Hematopoietic multipotent progenitor cell treated with erythropoietin and hydrocortisone succinate and interleukin-3 and kit ligand, for 6 days (in vitro differentiated cells): Measurements from ENCODE around the gene PRKCA.

Experiments used
- DNase-seq: peaks from one replicate; pipeline ENCODE4 v3.0.0-alpha.2; 2015

The PRKCA gene

DNA sequence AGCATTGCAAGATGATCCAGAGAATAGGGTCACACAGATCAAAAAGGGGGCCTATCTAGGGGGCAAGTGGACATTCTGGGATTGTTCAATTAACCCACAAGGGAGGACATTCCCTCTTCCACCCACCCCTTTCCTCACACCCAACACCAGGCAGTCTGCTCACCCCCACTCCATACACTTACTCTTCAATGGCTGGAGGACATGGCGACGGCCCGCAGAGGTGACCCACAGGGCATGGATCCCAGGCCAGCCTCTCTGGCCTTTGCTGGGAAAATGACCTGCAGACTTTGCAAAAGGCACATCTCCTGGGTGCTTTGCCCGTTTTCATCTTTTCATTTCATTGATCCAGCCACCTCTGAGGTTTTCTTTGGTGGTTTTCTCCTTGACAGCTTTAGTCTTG, 530.8 kb downstream of the PRKCA start:
- DNase-seq = no peak

DNA sequence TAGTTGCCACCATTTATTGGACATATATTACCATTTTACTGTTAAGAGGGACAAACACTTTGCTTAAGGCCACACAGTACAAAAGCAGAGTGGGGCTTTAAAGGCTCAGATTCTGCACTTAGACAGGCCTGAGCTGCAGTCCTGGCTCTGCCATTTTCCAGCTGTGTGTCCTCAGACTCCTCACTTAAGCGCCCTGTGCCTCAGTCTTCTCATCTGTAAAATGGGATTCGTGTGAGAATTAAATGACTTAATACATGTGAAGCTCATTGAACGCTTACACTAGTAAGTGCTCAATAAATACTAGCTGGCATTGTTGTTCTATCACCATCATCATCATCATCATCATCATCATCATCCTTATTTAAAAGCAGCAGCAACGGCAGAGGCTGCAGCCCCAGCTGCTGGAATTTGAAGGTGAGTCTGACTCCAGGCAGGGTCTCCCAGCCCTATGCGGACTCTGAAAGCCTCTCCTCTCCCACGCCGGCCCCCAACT, 532.1 kb downstream of the PRKCA start:
- no peak for DNase-seq

DNA sequence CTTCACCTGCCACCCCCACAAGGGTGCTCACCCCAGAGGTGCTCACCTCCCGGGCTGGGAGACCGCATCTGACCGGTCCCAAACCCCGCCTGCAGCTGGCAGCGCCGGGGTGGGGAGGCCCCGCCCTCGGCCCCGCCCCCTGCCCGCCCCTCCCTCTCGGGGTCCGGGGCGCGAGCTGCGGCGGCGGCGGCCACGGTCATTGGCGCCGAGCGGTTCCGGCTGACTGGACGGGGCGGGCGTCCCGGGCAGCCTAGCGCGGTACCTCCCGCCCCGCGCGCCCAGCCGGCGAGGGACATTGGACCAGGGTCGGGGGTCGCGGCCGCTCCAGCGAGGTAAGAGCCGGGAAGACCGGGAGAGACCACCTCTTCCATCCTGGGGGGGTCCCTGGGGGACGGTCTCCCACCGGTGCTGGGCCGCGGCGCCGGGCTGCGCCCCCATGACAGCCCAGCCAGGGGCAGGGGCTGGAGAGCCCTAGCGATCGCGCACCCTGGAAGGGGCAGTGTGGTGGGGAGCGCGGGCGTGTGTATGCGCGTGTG, 532.6 kb downstream of the PRKCA start, which contains the start of gene CACNG5:
Gene CACNG5, plus strand, starts transcription at position 199 of the 536 bp plus-strand sequence. CDS start 42,216 bp downstream, outside the sequence.
- no peak for DNase-seq

DNA sequence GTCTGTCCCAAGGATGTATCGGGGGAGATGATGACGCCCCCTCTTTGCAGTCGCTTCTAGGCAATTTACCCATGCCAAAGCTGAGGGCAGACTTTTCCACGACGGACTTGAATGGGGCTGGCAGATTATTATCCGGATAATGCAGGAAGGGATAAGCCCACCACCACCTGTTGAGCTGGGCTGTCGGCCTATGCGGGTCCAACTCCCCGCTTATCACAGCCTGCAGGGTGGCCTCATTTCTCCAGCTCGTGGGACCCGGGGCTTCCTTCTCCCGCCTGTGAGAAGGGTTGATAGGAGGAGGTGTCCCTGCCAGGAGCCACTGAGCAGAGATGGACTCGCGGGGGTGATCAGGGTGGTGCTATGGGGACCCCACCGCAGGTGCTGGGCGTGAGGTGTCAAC, 533.1 kb downstream of the PRKCA start:
- no peak for DNase-seq

DNA sequence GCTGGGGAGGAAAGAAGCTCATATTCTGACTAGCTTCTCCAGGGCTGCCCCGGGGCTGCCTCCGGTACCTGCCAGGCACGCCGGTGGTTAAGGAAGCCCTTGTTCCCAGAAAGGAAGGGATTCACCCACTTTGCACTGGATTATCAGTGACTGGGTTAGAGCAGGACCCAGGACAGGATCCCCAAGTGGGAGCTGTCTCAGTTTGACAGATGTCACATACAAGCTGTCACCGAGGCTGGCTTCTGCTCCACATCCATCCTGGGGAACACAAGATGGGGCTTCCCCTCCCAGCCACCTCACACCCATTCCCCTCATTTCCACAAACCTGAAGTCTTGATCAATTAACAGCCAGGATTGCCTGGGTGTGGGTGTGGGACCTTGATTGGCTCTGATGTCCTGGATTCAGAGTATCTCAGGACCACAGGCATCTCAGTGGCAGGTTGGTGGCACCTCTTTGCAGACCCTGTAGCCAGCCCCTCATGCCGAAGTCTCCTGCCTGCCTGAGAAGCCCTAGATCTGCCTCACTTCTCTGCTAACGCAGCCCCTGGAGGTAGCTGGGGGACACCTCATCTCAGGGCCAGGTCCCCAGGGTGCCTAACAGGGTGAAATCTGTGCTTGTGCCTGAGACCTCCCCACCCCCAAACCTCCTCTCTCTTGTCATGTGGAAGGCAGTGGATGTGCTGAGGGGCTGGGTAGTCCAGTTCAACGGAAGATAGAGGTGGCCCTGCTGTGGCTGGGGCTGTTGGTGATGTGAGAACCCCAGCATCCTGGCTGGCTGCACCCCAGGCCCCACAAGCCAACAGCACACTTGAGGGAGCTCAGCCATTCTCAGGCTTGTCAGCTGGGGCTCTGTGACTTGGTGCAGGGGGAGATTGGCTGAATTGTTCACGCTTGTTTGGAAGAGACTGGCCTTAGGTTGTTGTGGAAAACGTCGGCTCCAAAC, 533.9 kb downstream of the PRKCA start:
- no peak for DNase-seq

DNA sequence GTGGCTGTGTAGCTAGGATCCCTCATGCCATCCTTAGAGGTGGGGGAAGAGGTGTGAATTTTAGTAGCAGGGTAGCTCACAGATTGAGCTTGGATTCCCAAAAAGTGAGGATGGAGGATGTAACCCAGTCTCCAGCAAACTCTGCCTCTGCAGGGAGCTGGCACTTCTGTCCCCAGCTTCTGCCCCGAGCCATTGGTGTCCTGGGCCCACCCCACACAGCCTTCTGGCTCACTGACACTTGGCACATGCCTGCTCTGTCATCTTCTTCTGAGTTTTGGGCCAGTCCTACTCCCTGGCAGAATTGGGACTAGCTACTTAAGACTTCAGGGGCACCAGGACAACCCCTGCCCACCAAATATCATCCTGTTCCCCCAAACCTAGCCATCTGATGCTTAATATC, 534.8 kb downstream of the PRKCA start:
- DNase-seq = no peak

DNA sequence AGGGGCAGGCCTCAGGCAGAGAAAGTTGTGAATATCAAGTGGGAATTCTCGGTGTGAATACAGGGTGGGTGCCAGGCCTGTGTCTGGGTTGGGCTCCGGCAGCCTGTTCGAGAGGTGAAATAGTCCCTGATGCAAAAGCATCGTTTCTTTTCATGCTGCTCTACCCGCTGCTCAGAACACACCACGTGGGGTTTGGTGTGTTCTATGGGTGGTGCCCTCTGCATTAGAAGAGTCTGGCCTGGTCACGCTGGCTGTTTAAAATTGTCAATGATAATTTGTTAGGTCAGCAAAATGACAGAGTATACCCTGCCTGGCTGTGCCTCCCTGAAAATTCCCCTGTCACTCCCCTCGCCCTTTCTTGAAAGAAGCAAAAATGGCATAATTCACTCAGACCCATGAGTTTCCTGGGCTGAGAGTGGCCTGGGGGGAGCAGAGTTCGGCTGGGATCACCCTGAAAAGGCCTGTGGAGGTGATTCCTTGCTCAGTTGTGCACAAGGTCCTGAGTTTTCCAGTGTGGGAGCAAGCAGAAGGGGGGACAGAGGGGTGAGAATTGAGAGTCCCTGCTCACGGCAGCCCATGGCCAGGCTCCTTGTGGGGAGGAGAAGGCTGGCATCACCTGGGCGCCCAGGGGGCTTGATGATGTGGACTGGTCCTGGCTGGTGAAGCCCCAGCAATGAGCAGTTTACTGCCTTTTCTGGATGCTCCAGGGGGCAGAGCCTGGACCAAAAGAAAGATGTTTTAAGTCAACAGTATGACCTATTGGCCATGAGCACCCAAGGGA, 535.7 kb downstream of the PRKCA start:
- DNase-seq = no peak

DNA sequence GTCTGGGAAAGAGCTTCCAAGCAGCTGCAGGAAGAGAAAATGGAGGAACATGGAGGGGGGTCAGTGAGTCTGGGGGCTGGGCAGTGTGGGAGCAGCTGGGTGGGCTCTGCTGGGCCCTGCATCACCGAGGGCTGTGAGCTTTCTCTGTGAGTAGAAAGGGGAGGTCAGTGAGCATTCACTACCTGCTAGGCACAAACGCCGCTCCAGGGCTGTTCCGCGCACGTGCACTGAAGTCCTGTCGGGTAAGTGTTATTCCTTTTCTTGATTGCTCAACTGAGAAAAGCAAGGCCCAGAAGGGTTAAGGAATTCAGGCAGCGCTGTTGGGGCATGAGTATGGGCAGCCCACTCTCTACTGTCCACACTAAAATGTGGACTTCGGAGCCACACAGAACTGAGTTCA, 537.2 kb downstream of the PRKCA start:
- DNase-seq = no peak

DNA sequence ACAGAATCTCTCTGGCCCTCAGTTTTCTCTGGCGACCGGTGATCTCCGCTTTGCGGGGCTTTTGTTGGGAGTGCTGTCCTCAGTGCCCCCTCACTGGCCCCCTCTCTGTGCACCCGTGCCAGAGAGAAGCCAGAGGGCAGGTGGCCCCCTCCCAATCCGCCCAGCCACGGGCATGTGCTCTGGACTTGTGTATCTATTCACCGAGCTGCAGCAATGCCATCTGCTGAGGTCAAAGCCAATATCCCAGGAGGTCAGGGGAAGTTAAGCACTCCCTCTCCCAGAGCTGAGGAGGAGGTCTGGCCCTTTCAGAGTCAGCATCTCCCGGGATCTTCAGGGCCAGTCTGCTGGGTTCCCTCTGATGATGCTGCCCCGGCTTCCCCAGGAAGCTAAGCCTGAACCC, 537.6 kb downstream of the PRKCA start:
- no peak for DNase-seq

DNA sequence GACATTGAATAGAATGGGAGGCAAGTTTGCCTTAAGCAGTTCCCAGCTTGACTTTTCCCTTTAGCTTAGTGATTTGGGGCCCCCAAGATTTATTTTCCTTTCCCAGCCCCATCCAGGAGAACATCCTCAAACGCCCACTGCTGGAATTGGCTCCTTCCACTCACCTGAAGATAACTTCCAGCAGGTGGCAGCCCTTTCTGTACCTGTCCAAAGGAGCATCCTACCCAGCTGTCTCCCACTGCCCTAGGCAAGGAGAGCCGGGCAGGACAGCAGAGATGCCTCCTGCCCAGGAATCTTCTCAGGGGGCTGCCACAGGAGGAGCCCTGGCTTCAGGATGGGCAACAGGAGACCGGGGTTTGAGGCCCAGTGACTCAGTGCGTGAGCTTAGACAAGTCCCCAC, 538.9 kb downstream of the PRKCA start:
- no peak for DNase-seq

DNA sequence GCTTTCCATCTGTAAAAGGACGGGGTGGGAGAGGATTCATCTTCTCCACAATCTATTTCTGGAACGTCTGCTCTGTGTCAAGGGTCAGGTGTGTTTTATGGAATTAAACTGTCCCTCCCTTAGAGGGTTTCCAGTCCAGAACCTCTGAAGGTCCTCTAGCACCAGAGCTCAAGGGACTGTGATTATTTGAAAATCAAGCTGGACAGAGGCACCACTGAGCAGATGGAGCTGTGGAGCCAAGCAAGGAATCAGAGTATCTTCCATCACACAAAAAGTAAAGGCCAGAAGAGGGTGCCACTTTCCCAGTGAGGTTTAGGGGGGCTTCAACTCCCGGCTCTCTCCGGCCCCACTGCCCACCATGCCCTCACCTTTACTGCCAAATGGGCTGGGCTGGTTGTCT, 539.3 kb downstream of the PRKCA start:
- DNase-seq = no peak

DNA sequence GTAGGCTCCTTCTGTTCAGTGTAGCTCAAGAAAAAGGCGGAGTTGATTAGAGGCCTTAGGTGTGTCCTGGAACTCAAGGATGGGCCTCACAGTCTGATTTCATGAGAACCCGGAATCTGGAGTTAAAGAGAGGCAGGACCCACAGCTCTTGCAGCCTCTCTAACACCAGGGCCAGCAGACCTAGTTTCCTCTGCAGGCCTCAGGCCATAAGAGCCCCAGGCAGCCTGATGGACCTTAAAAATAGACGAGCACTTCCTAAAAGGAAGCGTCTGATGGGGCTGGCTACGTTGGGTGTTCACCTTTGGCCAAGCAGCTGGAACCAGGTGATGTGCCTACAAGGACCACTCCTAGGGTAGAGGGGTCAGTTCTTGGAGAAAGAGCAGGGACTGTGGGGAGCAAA, 540.1 kb downstream of the PRKCA start:
- no peak for DNase-seq

DNA sequence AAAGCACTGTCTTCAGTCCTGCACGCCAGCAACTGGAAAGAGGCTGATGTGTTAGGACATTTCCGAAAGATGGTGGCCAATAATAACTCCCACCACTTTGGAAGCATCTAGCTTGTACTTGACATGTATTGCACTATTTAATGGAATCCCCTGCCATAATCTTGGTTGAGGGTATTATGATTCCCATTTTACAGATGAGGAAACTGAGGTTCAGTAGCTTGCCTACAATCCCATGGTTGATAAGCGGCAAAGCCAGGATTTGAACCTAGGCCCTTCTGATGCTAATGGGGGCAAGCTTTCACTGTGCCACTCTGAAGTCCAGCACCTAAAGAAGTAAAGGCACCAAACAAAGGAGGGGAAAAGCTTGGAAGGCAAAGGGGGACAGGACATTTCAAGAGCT, 540.5 kb downstream of the PRKCA start:
- no peak for DNase-seq

DNA sequence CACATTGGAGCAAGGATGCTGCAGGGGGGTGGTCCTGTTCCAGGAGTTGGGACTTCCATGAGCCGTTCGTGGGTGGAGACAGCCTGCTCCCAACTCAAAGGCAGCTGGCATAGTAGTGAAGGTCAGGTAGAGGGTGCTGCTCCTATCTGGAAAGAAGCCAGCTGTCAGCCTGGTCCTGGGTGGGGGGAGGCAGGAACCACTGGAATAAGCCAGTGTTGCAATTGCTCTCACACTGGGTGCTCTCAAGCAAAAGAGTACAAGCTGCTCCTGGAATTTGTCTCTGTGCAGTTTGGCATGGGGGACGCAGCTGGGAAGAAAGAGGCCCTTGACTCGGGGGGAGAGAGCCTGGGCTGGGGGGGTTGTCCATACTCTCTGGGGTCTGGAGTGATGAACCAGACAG, 541.2 kb downstream of the PRKCA start:
- DNase-seq = no peak

DNA sequence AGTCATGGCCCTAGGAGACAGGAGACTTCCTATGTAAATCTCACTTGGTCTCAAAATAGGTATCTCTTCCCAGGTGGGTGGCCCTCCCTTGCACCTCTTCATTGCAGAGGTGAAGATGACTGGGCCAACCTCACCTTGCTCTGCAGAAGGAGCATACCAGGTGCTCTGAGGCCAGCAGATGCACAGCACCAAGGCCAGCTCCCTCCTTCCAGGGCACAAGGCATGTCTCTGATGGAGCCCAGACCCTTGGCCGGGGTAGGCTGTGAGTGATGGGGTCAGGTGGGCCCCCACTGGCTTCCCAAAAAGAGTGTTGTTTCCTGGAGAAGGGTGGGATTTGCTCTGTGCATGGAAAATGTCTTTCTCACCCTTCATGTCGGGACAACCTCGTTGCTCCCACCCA, 545.3 kb downstream of the PRKCA start:
- no peak for DNase-seq

DNA sequence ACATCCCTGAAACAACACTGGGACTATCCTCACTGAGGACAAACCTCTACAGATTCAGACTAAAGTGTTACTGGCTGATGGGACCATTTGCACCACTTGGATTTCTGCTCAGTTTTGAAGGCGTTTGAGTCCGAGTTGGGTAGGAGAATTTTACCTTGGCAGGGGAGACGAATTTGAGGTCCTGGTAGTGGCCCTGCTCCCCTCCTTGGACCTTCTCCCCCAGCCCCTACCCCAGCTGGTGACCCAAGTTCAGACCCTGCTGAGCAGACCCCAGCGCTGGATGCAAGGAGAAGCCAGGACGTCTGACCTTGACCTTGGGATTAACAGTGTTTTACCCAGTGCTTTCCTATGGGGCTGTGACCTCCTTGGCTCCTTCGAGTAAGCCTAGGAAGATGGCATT, 546.1 kb downstream of the PRKCA start:
- DNase-seq = no peak

DNA sequence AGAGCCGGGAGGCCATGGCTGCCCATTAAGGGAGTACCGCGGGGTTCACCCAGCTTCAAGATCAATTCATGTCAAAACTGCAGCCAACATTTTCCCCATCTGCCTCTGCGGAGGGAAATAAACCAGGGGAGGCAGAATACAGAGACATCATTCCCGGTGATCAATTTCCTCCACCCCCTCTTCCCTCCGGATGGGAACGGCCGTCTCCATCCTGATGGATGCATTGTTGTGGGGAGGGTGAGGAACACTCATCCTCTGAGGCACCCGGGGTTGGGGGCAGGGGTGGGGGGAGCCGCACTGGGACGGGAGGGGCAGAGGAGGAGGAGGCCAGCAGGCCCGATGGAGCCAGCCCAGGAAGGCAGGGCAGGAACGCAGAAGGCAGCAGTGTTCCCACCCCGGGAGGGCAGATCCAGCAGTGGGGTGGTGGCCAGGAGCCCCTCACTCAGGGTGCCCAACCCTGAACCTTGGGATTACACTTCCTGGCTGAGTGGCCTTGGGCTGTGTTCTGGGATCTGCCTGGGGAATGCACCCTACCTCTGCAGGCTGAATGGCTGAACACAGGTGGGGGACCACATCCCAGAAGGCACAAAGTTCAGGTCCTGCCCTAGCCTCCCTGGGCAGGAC, 546.7 kb downstream of the PRKCA start:
- DNase-seq = no peak

DNA sequence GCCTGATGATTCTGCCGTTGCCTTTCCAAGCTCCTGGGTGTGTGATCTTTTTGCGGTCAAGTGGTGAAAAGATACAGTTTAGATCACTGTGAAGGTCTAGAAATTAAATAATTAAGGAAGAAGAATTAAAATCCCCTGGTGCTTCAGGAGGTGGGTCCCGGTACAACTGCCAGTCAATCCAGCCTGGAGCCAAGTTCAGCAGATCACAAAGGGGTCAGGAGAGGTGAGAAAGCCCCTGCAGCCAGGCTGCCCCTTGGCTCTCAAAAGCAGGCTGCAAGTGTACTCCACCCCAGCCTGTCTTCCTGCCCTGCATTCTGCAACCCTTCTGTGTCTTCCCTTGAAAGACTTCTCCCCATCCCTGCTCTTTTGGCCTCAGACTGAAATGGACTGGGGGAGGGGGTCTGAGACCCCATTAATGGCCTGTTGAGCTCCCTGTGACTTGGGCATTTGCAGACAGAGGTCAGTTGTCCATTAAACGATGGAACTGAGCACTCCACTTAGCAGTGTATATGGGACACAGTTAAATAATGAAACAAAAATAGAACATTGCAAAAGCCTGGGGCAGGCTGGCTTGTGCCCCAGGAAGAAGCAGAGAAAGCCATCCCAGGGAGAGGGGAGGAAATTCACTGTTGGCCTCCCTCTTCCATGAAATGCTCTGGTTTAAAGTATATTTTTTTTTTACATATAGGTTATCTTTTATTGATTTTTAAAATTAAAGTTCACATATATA, 547.6 kb downstream of the PRKCA start:
- DNase-seq = no peak

DNA sequence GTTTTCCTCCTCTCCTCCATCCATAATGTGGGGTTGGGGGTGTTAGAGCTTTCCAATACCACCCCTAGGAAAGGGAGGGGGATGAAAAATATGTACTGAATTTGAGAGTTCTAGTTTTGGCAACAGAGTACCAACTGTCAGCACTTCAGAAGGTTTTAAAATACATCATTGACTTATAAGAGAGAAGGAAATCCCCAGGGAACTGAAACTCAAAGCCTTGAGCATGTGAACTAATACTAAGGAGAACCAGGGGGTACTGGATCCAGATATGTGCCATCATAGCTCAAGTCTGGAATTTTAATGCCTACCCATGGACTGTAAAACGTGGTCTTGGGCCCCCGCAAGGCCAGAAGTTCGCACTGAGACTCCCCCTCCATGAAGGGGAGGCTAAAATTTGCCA, 548.3 kb downstream of the PRKCA start:
- no peak for DNase-seq

DNA sequence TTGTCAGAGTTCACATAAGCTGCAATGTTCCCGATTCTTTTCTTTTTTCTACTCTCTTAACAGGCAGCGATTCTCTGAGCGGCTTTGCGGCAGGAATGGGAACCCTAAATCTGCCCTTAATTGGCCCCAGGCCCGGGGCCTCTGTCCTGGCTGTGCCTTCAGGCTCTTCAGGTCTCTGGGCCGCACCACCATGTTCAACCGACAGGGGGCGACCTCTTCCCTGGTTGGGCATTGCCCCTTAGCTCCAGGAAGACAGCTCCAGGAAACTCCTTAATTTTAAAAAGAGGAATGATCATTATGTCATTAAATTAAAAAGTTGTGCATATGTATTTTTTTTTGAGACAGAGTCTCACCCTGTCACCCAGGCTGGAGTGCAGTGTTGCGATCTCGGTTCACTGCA, 552.8 kb downstream of the PRKCA start:
- DNase-seq = peak; percentile 7

DNA sequence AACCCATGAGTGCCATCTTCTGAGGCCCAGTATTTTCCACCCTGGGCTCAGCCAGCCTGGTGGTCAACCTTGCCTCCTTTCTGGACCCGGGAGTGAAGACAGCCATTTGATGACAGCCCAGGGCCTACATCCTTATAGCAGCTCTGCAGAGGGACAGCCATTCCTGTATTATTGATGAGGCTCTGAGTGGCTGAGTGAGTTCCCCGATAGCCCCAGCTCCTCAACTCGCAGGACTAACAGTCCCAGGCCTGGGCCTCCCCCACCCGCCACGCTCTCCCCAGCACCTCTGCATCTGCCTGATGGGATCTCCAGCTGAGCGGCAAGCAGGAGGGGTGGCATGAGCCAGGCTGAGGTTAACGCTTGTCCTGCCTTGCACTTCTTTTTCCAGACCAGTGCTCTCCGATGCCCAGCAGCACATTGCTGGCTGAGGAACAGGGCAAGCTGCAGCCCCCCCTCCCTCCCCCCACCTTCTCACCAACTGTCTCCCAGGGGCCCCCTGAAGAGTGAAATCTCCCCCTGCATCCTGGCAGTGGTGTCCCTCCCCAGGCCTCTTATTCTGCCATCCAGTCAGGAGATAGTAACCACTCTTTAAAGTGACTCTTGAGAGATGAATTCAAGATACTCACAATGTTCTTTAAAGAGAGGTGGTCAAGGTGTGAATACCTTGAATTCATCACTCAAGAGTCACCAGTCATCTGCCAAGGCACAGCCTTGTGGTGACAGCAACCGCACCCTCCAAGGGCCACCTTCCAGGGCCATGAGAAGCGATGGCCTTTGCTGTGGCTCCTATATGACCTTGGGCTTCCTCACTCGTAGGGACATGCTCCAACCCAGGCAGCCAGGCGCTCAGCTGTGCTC, 556.0 kb downstream of the PRKCA start:
- DNase-seq = no peak
